DOHH2 (cell line): Measurements from ENCODE around the gene CFAP46.

Source experiments
- EZH2phosphoT487 ChIP-seq: fragments of 200-600 bp; sonication (generic); IDR thresholded peaks from 2 replicates; pipeline ENCODE4 v1.6.1; 2017; ENCODE audit warnings: borderline replicate concordance, mild to moderate bottlenecking, antibody characterized with exemption, low read length, moderate library complexity, mixed read lengths
- TF ChIP-seq, protein P1 (sequence below): fragments of 200-600 bp; sonication (generic); IDR thresholded peaks from one replicate; pipeline ENCODE4 v1.5.1; 2014; ENCODE audit warnings: antibody characterized with exemption, mild to moderate bottlenecking, low read depth, low read length; ENCODE audit not compliant: poor library complexity, severe bottlenecking

DNA sequence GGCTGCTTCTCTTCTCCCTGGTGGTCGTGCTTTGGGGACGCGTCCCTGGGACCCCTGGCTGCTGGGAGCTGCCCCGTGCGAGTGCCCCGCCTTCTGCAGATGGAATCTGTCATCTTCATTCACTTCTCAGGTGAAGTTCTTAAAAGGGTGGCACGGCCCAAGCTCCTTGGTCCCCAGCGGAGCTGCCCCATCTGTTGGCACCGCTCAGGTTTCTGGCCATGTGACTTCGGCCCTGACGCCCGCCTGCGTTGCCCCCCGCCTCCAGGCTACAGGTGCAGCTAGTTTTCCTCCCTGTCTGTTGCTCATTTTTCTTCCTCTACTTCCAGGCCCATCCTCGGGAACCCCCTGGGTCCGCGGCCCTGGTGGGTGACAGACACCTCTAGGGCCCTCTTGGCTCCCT is 149.6 kb downstream of the CFAP46 start:
- TF ChIP-seq, protein P1, sequence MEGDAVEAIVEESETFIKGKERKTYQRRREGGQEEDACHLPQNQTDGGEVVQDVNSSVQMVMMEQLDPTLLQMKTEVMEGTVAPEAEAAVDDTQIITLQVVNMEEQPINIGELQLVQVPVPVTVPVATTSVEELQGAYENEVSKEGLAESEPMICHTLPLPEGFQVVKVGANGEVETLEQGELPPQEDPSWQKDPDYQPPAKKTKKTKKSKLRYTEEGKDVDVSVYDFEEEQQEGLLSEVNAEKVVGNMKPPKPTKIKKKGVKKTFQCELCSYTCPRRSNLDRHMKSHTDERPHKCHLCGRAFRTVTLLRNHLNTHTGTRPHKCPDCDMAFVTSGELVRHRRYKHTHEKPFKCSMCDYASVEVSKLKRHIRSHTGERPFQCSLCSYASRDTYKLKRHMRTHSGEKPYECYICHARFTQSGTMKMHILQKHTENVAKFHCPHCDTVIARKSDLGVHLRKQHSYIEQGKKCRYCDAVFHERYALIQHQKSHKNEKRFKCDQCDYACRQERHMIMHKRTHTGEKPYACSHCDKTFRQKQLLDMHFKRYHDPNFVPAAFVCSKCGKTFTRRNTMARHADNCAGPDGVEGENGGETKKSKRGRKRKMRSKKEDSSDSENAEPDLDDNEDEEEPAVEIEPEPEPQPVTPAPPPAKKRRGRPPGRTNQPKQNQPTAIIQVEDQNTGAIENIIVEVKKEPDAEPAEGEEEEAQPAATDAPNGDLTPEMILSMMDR: no peak
- no peak for TF ChIP-seq EZH2phosphoT487
